Cardiac muscle cell (in vitro differentiated cells and primary cell): ENCODE measurements around the gene ZNF667. TPM values are rescaled to one million over a fixed set of nuclear protein-coding genes. Genes with fewer than 3 reads are reported as not detected.

Experiments
- DNase-seq, 2 donors: peaks; one replicate each; pipeline versions ENCODE4 v3.0.0 to v3.0.0-alpha.2; 2010 to 2017; ENCODE audit warnings: low read depth in 1 of 2, low spot score in 1 of 2
- H3K27ac ChIP-seq: fragments of 200-600 bp; sonication (generic); 2 replicates; pipeline ENCODE4 v1.5.1; 2016
- H3K27me3 ChIP-seq: fragments of 200-600 bp; sonication (generic); 2 replicates; pipeline ENCODE4 v1.6.0; 2016; ENCODE audit warnings: control low read depth
- H3K36me3 ChIP-seq: fragments of 200-600 bp; sonication (generic); 2 replicates; pipeline ENCODE4 v1.5.1; 2016; ENCODE audit warnings: control low read depth
- H3K4me1 ChIP-seq: fragments of 200-600 bp; sonication (generic); 2 replicates; pipeline ENCODE4 v1.8.1; 2017; ENCODE audit warnings: low read depth, mild to moderate bottlenecking, mixed run types
- H3K4me3 ChIP-seq: fragments of 200-600 bp; sonication (generic); 2 replicates; pipeline ENCODE4 v1.5.1; 2016; ENCODE audit warnings: mild to moderate bottlenecking
- H3K9me3 ChIP-seq: fragments of 200-600 bp; sonication (generic); 2 replicates; pipeline ENCODE4 v1.5.1; 2017; ENCODE audit warnings: low read depth, mild to moderate bottlenecking, control low read depth
- polyA plus RNA-seq: library from polyadenylated mRNA; unstranded; fragments of >200 nt; fragmentation: Nextera tagmentation; extraction: Ambion mirVana; gene quantifications from 2 replicates; pipeline ENCODE4 v1.2.1, GENCODE V29; 2016
- total RNA-seq: library from RNA; depleted of rRNA; stranded (reverse); fragments of >200 nt; gene quantifications from 2 replicates; pipeline ENCODE4 v1.2.3, GENCODE V29; 2016
- TF ChIP-seq, protein P1 (sequence below): IDR thresholded peaks from 2 replicates; pipeline ENCODE4 v1.5.1; 2012; ENCODE audit warnings: low read depth, mild to moderate bottlenecking, low read length

ZNF667 gene
- total and polyA plus RNA-seq, 2 experiments from 2014 or later, result 6.5 to 9.3 TPM

DNA sequence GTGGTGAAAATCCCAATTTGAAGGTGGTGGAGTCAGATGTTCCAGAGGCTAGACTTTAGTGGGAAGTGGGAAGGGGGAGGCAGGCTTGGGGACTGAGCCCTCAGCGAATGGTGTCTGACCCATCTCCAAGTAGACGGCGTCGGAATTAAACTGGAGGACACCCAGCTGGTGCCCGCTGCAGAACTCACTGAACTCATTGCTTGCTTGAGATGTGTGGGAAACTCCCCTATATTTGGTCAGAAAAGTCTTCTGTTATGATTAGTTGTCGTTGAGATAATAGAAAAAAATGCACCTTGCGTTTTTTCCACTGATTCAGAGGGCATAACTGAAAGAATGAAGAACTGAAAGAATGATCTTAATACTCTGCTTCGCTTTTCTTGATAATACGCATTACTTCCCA, 73.9 kb downstream of the ZNF667 start:
- Histone ChIP-seq H3K27me3 (no peaks in the 10 kb centered on the region), H3K4me3 (peak overlapping the region; percentile 72), H3K4me1 (peaks cover 3% of the 10 kb centered on the region), H3K27ac (peak overlapping the region; percentile 94), H3K9me3 (no peaks in the 10 kb centered on the region), H3K36me3 (peaks cover 9% of the 10 kb centered on the region)
- TF ChIP-seq, protein P1, sequence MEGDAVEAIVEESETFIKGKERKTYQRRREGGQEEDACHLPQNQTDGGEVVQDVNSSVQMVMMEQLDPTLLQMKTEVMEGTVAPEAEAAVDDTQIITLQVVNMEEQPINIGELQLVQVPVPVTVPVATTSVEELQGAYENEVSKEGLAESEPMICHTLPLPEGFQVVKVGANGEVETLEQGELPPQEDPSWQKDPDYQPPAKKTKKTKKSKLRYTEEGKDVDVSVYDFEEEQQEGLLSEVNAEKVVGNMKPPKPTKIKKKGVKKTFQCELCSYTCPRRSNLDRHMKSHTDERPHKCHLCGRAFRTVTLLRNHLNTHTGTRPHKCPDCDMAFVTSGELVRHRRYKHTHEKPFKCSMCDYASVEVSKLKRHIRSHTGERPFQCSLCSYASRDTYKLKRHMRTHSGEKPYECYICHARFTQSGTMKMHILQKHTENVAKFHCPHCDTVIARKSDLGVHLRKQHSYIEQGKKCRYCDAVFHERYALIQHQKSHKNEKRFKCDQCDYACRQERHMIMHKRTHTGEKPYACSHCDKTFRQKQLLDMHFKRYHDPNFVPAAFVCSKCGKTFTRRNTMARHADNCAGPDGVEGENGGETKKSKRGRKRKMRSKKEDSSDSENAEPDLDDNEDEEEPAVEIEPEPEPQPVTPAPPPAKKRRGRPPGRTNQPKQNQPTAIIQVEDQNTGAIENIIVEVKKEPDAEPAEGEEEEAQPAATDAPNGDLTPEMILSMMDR, result no peak
- peak; percentile 1 to 9 for DNase-seq

DNA sequence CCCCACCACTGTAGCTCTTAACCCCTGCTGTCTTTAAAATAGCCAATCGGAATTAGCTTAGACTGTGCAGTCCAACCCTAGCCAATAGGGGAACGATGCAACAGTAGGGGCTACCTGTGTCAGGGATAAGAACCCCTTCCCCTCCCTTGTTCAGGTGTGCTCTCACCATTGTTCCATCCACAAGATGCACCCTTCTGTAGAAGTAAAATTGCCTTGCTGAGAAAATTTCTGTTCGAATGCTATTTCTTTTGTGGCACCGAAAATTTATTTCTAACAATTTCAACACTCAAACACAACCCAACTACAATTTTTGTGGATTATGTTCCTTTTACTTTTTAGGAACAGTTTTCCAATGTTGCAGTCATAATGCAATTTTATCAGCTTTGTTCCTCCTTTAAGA, 76.7 kb downstream of the ZNF667 start:
- peaks cover 3% of the 10 kb centered on the region for H3K4me1 ChIP-seq
- TF ChIP-seq, protein P1, result no peak
- no peaks in the 10 kb centered on the region for H3K9me3 ChIP-seq
- no peak overlapping the region for H3K27ac ChIP-seq
- H3K27me3 ChIP-seq, result no peaks in the 10 kb centered on the region
- DNase-seq, result no peak
- H3K4me3 ChIP-seq, result no peak overlapping the region
- peaks cover 6% of the 10 kb centered on the region for H3K36me3 ChIP-seq

DNA sequence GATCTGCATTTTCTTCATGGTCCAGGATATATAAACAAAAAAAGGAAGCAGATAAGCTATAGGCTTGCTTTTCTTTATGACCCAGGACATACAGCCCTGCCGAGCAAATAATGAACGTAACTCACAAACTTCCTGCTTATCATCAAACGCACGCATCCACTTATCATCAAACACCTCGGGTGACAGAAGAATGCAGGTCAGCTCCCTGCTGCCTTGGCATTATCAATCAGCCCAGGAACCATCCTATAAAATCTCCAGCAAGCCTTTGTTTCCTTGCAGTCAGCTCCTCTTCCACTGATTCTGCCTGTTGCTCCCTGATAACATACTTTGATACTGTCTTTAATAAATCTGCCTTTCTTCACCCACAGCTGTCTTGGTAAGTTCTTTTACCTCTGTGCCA, 78.3 kb downstream of the ZNF667 start:
- Histone ChIP-seq H3K27me3 (no peaks in the 10 kb centered on the region), H3K27ac (no peak overlapping the region), H3K9me3 (no peaks in the 10 kb centered on the region), H3K4me3 (no peak overlapping the region), H3K4me1 (no peaks in the 10 kb centered on the region), H3K36me3 (peaks cover 6% of the 10 kb centered on the region)
- no peak for DNase-seq
- TF ChIP-seq, protein P1, result no peak

DNA sequence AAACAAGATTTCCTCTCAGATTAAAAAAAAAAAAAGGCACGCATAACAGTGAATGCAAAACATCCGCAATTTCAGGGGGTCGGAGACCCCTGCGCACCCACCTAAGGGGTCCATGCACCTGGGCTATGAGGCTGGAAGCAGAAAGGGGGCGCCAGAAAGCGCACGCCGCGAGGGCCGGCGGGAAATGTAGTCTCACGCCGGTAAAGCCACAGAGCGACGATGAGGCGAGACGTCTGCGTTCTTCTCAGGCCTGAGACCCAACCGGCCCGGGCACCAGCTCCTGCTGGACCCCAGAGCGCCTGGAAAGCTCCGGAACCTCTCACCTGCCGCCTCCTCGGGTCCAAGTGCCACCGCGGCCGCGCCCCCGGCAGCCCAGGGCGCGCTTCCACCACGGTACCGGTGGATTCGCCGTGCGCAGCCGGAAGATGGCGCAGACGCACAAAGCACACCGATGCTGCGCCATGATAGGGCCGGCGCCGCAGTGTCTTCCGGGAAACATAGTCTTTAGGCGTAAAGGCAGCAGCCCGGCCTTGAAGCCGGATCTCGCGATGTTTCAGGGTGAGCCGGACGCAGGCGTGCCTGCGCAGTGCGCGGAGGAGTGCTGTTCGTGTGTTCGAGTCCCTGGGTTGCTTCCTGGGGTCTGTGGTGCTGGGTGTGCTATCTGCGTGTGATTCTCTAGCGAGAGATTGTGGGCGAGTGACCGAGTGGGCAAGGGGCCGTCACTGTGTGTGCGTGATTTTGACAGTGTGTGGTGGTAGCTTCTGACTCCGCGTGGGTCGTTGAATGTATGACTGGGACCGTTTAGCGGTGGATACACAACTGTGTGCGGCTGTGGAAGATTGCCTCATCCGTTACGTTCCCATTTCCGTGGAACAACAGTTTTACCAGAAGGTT, 83.8 kb downstream of the ZNF667 start, which contains the start of gene ZNF582:
Gene ZNF582, minus strand, starts transcription at position 416 of the 894 bp plus-strand sequence. CDS start 1,782 bp downstream, outside the sequence.
- H3K9me3 ChIP-seq, result no peaks in the 10 kb centered on the region
- H3K36me3 ChIP-seq, result peaks cover 9% of the 10 kb centered on the region
- H3K4me1 ChIP-seq, result peaks cover 6% of the 10 kb centered on the region
- DNase-seq, result peak; percentile 98
- H3K27me3 ChIP-seq, result no peaks in the 10 kb centered on the region
- H3K4me3 ChIP-seq, result peak within 1 kb of the TSS; percentile 66
- H3K27ac ChIP-seq, result peak within 1 kb of the TSS; percentile 96
- TF ChIP-seq, protein P1, result peak; percentile 81

Other genes with a start within 250 kb of the ZNF667 start
- gene EDDM13, start 204.6 kb downstream of the ZNF667 start, total RNA-seq, result not detected in 2 replicates
- gene EDDM13, start 204.6 kb downstream of the ZNF667 start, polyA plus RNA-seq, result 0.62 and 0.68 TPM in 2 replicates
- 2.9 and 53.9 TPM in 2 replicates for gene ZSCAN5A, start 162.5 kb downstream of the ZNF667 start, total RNA-seq
- 14.2 and 15.1 TPM in 2 replicates for gene ZSCAN5A, start 162.5 kb downstream of the ZNF667 start, polyA plus RNA-seq
- 10.1 and 13.5 TPM in 2 replicates for gene ZNF582, start 83.8 kb downstream of the ZNF667 start, total RNA-seq
- gene ZNF582, start 83.8 kb downstream of the ZNF667 start, polyA plus RNA-seq, result 17.7 and 19.5 TPM in 2 replicates
- 3.6 and 26.7 TPM in 2 replicates for gene ZNF583, start 73.0 kb downstream of the ZNF667 start, total RNA-seq
- gene ZNF583, start 73.0 kb downstream of the ZNF667 start, polyA plus RNA-seq, result 7.4 and 18.4 TPM in 2 replicates
- 1.7 and 2.8 TPM in 2 replicates for gene ZNF471, start 30.5 kb upstream of the ZNF667 start, total RNA-seq
- 0.83 and 4.1 TPM in 2 replicates for gene ZNF471, start 30.5 kb upstream of the ZNF667 start, polyA plus RNA-seq
- gene ZFP28, start 61.6 kb upstream of the ZNF667 start, total RNA-seq, result 4.8 and 5.1 TPM in 2 replicates
- 5.4 and 6.3 TPM in 2 replicates for gene ZFP28, start 61.6 kb upstream of the ZNF667 start, polyA plus RNA-seq
- 5.7 and 8.0 TPM in 2 replicates for gene ZNF470, start 90.1 kb upstream of the ZNF667 start, total RNA-seq
- gene ZNF470, start 90.1 kb upstream of the ZNF667 start, polyA plus RNA-seq, result 7.5 and 10.0 TPM in 2 replicates
- gene ZNF71, start 118.0 kb upstream of the ZNF667 start, total RNA-seq, result 13.0 and 15.3 TPM in 2 replicates
- gene ZNF71, start 118.0 kb upstream of the ZNF667 start, polyA plus RNA-seq, result 12.5 and 15.3 TPM in 2 replicates
- 1.4 TPM in 1 of 2 replicates, not detected in the other for gene SMIM17, start 165.8 kb upstream of the ZNF667 start, total RNA-seq
- gene SMIM17, start 165.8 kb upstream of the ZNF667 start, polyA plus RNA-seq, result 0.72 and 4.4 TPM in 2 replicates
- 0.11 and 0.98 TPM in 2 replicates for gene ZNF835, start 194.4 kb upstream of the ZNF667 start, total RNA-seq
- gene ZNF835, start 194.4 kb upstream of the ZNF667 start, polyA plus RNA-seq, result 1.6 TPM in 1 of 2 replicates, not detected in the other